Measurements from ENCODE around the gene PTGER1. TPM values are rescaled to one million over a fixed set of nuclear protein-coding genes. Genes with fewer than 3 reads are reported as not detected.

Gene PTGER1
- total and polyA plus RNA-seq, 10 of the 15 experiments (the other 5 are each of a cell fraction or from before 2014, with no cell fraction given): not detected

DNA sequence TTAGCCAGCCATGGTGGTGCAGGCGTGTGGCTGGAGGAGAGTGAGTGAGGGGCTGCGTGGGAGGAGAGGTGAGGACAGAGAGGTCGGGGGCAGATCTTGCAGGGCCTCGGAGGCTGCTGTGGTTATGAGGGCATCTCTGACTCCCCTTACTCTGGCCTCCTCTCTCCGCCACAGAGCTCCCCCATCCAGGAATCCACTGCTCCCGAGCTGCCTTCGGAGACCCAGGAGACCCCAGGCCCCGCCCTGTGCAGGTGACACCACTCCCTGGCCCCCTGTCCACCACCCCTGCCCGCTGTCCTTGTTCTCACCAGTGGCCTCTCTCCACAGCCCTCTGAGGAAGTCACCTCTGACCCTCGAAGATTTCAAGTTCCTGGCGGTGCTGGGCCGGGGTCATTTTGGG is 7.8 kb downstream of the PTGER1 start (continued):
- TF ChIP-seq, protein P1, sequence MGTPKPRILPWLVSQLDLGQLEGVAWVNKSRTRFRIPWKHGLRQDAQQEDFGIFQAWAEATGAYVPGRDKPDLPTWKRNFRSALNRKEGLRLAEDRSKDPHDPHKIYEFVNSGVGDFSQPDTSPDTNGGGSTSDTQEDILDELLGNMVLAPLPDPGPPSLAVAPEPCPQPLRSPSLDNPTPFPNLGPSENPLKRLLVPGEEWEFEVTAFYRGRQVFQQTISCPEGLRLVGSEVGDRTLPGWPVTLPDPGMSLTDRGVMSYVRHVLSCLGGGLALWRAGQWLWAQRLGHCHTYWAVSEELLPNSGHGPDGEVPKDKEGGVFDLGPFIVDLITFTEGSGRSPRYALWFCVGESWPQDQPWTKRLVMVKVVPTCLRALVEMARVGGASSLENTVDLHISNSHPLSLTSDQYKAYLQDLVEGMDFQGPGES (IDR thresholded peaks at IDR 0.05): no peak
- TF ChIP-seq NFIC (IDR thresholded peaks at IDR 0.05; ENCODE audit: low read depth, low read length) (no peak), BCL11A (IDR thresholded peaks at IDR 0.05; ENCODE audit: low read depth, low read length) (no peak), KLF5 (IDR thresholded peaks at IDR 0.05; ENCODE audit: partially characterized antibody) (no peak), MEF2B (IDR thresholded peaks at IDR 0.05; ENCODE audit: partially characterized antibody, poor library complexity, severe bottlenecking) (no peak), SMARCA5 (IDR thresholded peaks at IDR 0.05) (no peak), TARDBP (IDR thresholded peaks at IDR 0.05; ENCODE audit: borderline replicate concordance) (no peak), BMI1 (IDR thresholded peaks at IDR 0.05; ENCODE audit: borderline replicate concordance) (no peak)

DNA sequence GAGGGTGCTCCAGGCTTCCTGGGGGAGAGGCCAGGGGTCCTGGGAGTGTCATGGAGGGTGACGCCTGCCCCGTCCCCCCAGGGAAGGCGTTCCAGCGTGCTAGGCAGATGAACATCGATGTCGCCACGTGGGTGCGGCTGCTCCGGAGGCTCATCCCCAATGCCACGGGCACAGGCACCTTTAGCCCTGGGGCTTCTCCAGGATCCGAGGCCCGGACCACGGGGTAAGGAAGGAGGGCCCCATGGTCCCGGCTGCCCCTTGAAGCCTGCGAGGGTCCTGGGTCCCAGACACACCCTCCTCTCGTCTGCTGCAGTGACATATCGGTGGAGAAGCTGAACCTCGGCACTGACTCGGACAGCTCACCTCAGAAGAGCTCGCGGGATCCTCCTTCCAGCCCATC is 11.4 kb downstream of the PTGER1 start:
- ChIA-PET RAD21 (ENCODE audit: unreplicated experiment) (no interaction called here), POLR2A (no interaction called here), CTCF (no interaction called here), SMC1A (ENCODE audit: uncharacterized antibody, unreplicated experiment) (no interaction called here)
- WGBS (ENCODE audit: insufficient coverage, insufficient replicate concordance, low lambda C conversion rate, missing lambda C conversion rate): 99% methylated on average over 21 of the region's 21 CpGs
- no TSS peak for BruUV-seq (replicated peaks)
- Histone ChIP-seq H3K4me3 (no peak overlapping the region), H3K9me3 (replicated peaks; ENCODE audit: control insufficient read depth, insufficient read depth, low read length) (no peaks in the 10 kb centered on the region), H3K79me2 (ENCODE audit: control insufficient read depth, insufficient read depth, low read length) (no peaks in the 10 kb centered on the region), H3K27ac (ENCODE audit: control insufficient read depth, insufficient read depth) (no peak overlapping the region), H3K36me3 (ENCODE audit: control insufficient read depth in 2 of 2, insufficient read depth in 2 of 2, low read length in 1 of 2) (peaks cover 8% of the 10 kb centered on the region in 2 experiments; a peak in 3 of 4 replicates), H3K9ac (ENCODE audit: control insufficient read depth, insufficient read depth, low read length) (no peak overlapping the region), H4K20me1 (ENCODE audit: control insufficient read depth, insufficient read depth) (no peaks in the 10 kb centered on the region), H2AFZ (ENCODE audit: control insufficient read depth, low read depth, low read length) (no peak overlapping the region), H3K4me1 (ENCODE audit: control insufficient read depth, insufficient read depth, low read length) (no peaks in the 10 kb centered on the region), H3K4me2 (ENCODE audit: control insufficient read depth, insufficient read depth) (no peak overlapping the region), H3K27me3 (replicated peaks in 1 of 2; ENCODE audit: control insufficient read depth in 2 of 2, insufficient read depth in 2 of 2, low read length in 1 of 2) (no peaks in the 10 kb centered on the region)
- in situ Hi-C loops (cut with MboI) (no loop called here), intact Hi-C loops (cut with micrococcal nuclease; ENCODE audit: unreplicated experiment) (no loop called here)
- DNase-seq (ENCODE audit: low read depth, low spot score) (no peak), FAIRE-seq (no peak), ATAC-seq (no peak)
- TF ChIP-seq NFIC (IDR thresholded peaks at IDR 0.05; ENCODE audit: low read depth, low read length): no peak
- TF ChIP-seq, protein P2, sequence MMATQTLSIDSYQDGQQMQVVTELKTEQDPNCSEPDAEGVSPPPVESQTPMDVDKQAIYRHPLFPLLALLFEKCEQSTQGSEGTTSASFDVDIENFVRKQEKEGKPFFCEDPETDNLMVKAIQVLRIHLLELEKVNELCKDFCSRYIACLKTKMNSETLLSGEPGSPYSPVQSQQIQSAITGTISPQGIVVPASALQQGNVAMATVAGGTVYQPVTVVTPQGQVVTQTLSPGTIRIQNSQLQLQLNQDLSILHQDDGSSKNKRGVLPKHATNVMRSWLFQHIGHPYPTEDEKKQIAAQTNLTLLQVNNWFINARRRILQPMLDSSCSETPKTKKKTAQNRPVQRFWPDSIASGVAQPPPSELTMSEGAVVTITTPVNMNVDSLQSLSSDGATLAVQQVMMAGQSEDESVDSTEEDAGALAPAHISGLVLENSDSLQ (IDR thresholded peaks at IDR 0.05): no peak
- no peak for TF ChIP-seq KAT2A (conservative IDR thresholded peaks at IDR 0.05; ENCODE audit: control insufficient read depth, low read depth, low read length)
- no peak for TF ChIP-seq SUZ12 (IDR thresholded peaks at IDR 0.05; ENCODE audit: unreplicated experiment)
- TF ChIP-seq, protein P3, sequence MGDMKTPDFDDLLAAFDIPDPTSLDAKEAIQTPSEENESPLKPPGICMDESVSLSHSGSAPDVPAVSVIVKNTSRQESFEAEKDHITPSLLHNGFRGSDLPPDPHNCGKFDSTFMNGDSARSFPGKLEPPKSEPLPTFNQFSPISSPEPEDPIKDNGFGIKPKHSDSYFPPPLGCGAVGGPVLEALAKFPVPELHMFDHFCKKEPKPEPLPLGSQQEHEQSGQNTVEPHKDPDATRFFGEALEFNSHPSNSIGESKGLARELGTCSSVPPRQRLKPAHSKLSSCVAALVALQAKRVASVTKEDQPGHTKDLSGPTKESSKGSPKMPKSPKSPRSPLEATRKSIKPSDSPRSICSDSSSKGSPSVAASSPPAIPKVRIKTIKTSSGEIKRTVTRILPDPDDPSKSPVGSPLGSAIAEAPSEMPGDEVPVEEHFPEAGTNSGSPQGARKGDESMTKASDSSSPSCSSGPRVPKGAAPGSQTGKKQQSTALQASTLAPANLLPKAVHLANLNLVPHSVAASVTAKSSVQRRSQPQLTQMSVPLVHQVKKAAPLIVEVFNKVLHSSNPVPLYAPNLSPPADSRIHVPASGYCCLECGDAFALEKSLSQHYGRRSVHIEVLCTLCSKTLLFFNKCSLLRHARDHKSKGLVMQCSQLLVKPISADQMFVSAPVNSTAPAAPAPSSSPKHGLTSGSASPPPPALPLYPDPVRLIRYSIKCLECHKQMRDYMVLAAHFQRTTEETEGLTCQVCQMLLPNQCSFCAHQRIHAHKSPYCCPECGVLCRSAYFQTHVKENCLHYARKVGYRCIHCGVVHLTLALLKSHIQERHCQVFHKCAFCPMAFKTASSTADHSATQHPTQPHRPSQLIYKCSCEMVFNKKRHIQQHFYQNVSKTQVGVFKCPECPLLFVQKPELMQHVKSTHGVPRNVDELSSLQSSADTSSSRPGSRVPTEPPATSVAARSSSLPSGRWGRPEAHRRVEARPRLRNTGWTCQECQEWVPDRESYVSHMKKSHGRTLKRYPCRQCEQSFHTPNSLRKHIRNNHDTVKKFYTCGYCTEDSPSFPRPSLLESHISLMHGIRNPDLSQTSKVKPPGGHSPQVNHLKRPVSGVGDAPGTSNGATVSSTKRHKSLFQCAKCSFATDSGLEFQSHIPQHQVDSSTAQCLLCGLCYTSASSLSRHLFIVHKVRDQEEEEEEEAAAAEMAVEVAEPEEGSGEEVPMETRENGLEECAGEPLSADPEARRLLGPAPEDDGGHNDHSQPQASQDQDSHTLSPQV (IDR thresholded peaks at IDR 0.05): no peak
- TF ChIP-seq BACH1 (IDR thresholded peaks at IDR 0.05; ENCODE audit: borderline replicate concordance): no peak
- TF ChIP-seq TCF3 (IDR thresholded peaks at IDR 0.05; ENCODE audit: borderline replicate concordance, insufficient read depth, low read depth, low read length): no peak
- no peak for TF ChIP-seq LARP7 (IDR thresholded peaks at IDR 0.05)

All from GM12878 (cell line).